Calu3 (cell line): ENCODE measurements around the gene HS6ST3. TPM values are rescaled to one million over a fixed set of nuclear protein-coding genes. Genes with fewer than 3 reads are reported as not detected.

Experiments used
- BruUV-seq: library from RNA; stranded (reverse); fragments of 400-500 nt; replicated peaks from 2 replicates; lab custom pipeline; 2021; lab: Mats Ljungman, UMichigan
- CTCF ChIA-PET: fragments of 300-600 bp; sonication (Branson Sonifier 250); formaldehyde crosslinking; loops from one replicate; lab custom pipeline; 2022; ENCODE audit warnings: antibody characterized with exemption; lab: Charles Lee
- DNase-seq: peaks from one replicate; pipeline ENCODE4 v3.0.0; 2022
- H3K27ac Mint-ChIP-seq: one replicate; pipeline ENCODE4 v1.8.0; 2022; ENCODE audit warnings: mixed read lengths; ENCODE audit not compliant: unreplicated experiment
- H3K27me3 Mint-ChIP-seq: one replicate; pipeline ENCODE4 v1.8.0; 2022; ENCODE audit warnings: mixed read lengths; ENCODE audit not compliant: unreplicated experiment
- H3K36me3 Mint-ChIP-seq: one replicate; pipeline ENCODE4 v1.8.0; 2022; ENCODE audit warnings: mild to moderate bottlenecking, moderate library complexity, mixed read lengths; ENCODE audit not compliant: insufficient read depth, unreplicated experiment
- H3K4me1 Mint-ChIP-seq: one replicate; pipeline ENCODE4 v1.8.0; 2022; ENCODE audit warnings: mild to moderate bottlenecking, low read depth, mixed read lengths; ENCODE audit not compliant: unreplicated experiment
- H3K4me3 Mint-ChIP-seq: one replicate; pipeline ENCODE4 v1.8.0; 2022; ENCODE audit warnings: mild to moderate bottlenecking, low read depth, moderate library complexity, mixed read lengths; ENCODE audit not compliant: unreplicated experiment
- H3K9me3 Mint-ChIP-seq: one replicate; pipeline ENCODE4 v1.8.0; 2022; ENCODE audit warnings: low read depth, mixed read lengths; ENCODE audit not compliant: unreplicated experiment
- CTCF ChIP-seq: fragments of 200-600 bp; IDR thresholded peaks from one replicate; pipeline ENCODE4 v1.8.0; 2022; ENCODE audit warnings: antibody characterized with exemption; ENCODE audit not compliant: unreplicated experiment
- intact Hi-C: fragments of 100-400 bp; cut with micrococcal nuclease; formaldehyde crosslinking; loops from one replicate; pipeline ENCODE4 v1.10.0; 2022; ENCODE audit not compliant: unreplicated experiment
- total RNA-seq: library from RNA; stranded (reverse); gene quantifications from 2 replicates; pipeline ENCODE4 v1.2.3, GENCODE V29; 2022

The HS6ST3 gene
- total RNA-seq, 1 experiment from 2014 or later: not detected

GRCh38 chr13:96203471-96203870 lies 113.6 kb downstream of the HS6ST3 start:
- intact Hi-C loops: no loop called here

GRCh38 chr13:96214824-96215445 lies 125.0 kb downstream of the HS6ST3 start:
- H3K27me3 Mint-ChIP-seq: no peaks in the 10 kb centered on the region
- intact Hi-C loops: no loop called here
- TF ChIP-seq CTCF: no peak
- CTCF ChIA-PET: no interaction called here
- no peaks in the 10 kb centered on the region for H3K9me3 Mint-ChIP-seq
- peak; percentile 18 for DNase-seq
- H3K4me1 Mint-ChIP-seq: no peaks in the 10 kb centered on the region
- H3K36me3 Mint-ChIP-seq: no peaks in the 10 kb centered on the region
- no peak overlapping the region for H3K27ac Mint-ChIP-seq
- BruUV-seq: no TSS peak
- H3K4me3 Mint-ChIP-seq: no peak overlapping the region

More at GRCh38 chr13:96203471-96203870, 113.6 kb downstream of the HS6ST3 start:
- no TSS peak for BruUV-seq
- CTCF ChIA-PET: no interaction called here
- no peak overlapping the region for H3K4me3 Mint-ChIP-seq
- H3K9me3 Mint-ChIP-seq: no peaks in the 10 kb centered on the region
- no peak overlapping the region for H3K27ac Mint-ChIP-seq
- TF ChIP-seq CTCF: no peak
- no peaks in the 10 kb centered on the region for H3K4me1 Mint-ChIP-seq
- no peak for DNase-seq
- H3K27me3 Mint-ChIP-seq: no peaks in the 10 kb centered on the region
- H3K36me3 Mint-ChIP-seq: no peaks in the 10 kb centered on the region

GRCh38 chr13:96216543-96216942 lies 126.6 kb downstream of the HS6ST3 start:
- intact Hi-C loops: no loop called here
- CTCF ChIA-PET: no interaction called here
- no TSS peak for BruUV-seq

GRCh38 chr13:96218475-96218874 lies 128.6 kb downstream of the HS6ST3 start:
- BruUV-seq: no TSS peak
- H3K27me3 Mint-ChIP-seq: no peaks in the 10 kb centered on the region

More at GRCh38 chr13:96216543-96216942, 126.6 kb downstream of the HS6ST3 start:
- no peak for TF ChIP-seq CTCF
- H3K9me3 Mint-ChIP-seq: no peaks in the 10 kb centered on the region
- no peaks in the 10 kb centered on the region for H3K4me1 Mint-ChIP-seq
- DNase-seq: no peak
- H3K27me3 Mint-ChIP-seq: no peaks in the 10 kb centered on the region
- H3K27ac Mint-ChIP-seq: no peak overlapping the region
- H3K36me3 Mint-ChIP-seq: no peaks in the 10 kb centered on the region
- no peak overlapping the region for H3K4me3 Mint-ChIP-seq

More at GRCh38 chr13:96218475-96218874, 128.6 kb downstream of the HS6ST3 start:
- no peaks in the 10 kb centered on the region for H3K36me3 Mint-ChIP-seq
- CTCF ChIA-PET: no interaction called here
- H3K9me3 Mint-ChIP-seq: no peaks in the 10 kb centered on the region
- no peak for DNase-seq
- no peaks in the 10 kb centered on the region for H3K4me1 Mint-ChIP-seq
- intact Hi-C loops: no loop called here
- no peak for TF ChIP-seq CTCF
- no peak overlapping the region for H3K27ac Mint-ChIP-seq
- no peak overlapping the region for H3K4me3 Mint-ChIP-seq
